Islet precursor cell (in vitro differentiated cells): ENCODE results near the gene ATAD2B.
"Not testable (repeated sequence)": the region's sequence is repeated elsewhere in the genome, so short reads cannot be mapped to it uniquely, and the experiment has no call there.

Experiments
- DNase-seq: peaks from one replicate; pipeline ENCODE4 v3.0.0-alpha.2; 2018

The ATAD2B gene

GRCh38 chr2:23926750-23927571 lies at the start of gene ATAD2B:
TSS of gene ATAD2B (minus strand) at chr2:23927123. CDS start at chr2:23926770, 353 bp downstream.
- peak; percentile 98 for DNase-seq

DNA sequence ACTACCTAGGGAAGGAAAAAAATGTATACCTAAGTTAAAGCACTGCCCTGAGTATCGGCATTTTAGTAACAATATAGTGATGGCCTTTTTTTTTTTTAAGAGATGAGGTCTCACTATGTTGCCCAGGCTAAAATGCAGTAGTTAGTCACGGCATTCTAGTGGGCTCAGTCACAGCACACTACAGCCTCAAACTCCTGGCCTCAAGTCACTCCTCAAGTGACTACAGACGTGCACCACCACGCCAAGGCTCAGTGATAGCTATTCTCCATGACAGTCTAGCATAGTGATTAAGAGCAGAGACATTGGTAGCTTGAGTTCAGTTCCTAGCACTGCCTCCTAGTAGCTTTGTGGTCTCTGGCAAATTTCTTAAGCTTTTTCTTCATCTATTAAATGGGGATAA lies 40.9 kb upstream of the ATAD2B start:
- no peak for DNase-seq

DNA sequence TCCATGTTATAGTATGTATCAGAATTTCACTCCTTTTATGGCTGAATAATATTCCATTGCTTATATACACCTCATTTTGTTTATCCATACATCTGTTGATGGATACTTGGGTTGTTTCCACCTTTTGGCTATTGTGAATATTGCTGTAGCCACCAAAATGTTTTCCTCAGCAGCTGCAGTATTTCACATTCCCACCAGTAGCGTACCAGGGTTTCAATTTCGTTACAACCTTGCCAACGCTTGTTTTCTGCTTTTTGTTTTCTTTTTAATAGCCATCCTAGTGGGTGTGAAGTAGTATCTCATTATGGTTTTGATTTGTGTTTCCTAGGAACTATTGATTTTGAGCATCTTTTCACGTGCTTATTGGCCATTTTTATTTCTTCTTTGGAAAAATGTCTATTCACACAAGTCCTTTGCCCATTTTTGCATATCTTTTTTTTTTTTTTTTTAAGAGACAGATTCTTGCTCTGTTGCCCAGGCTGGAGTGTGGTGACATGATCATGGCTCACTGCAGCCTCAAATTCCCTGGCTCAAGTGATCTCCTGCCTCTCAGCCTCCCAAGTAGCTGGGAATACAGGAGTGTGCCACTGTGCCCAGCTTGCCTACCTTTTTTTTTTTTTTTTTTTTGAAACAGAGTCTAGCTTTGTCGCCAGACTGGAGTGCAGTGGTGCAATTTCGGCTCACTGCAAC lies 27.5 kb upstream of the ATAD2B start:
- DNase-seq = no peak

DNA sequence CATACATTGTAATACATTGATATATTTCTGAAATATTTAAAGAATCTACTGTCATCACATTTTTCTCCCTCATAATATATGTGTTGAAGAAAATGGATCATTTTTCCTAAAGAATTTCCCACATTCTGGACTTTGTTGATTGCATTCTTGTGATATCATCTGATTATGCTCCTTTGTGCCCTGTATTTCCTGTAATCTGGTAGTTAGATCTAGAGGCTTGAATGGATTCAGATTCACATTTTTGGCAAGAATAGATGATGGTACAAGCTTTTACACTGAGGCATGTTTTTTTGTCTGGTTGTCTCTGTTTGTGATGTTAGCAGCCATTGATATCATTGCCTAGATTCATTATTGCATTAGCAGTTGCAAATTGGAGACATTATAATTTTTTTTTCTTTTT lies 26.7 kb upstream of the ATAD2B start:
- DNase-seq = no peak

DNA sequence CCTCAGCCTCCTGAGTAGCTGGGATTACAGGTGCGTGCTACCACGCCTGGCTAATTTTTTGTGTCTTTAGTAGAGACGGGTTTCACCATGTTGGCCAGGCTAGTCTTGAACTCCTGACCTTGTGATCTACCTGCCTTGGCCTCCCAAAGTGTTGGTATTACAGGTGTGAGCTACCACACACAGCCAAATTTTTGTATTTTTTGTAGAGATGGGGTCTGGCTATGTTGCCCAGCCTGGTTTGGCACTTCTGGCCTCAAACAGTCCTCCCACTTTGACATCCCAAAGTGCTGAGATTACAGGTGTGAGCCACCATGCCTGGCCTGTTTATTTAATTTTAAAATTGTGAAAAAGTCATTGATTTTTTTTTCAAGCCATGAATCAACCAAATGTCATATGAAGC lies 25.6 kb upstream of the ATAD2B start:
- DNase-seq = not testable (repeated sequence)

DNA sequence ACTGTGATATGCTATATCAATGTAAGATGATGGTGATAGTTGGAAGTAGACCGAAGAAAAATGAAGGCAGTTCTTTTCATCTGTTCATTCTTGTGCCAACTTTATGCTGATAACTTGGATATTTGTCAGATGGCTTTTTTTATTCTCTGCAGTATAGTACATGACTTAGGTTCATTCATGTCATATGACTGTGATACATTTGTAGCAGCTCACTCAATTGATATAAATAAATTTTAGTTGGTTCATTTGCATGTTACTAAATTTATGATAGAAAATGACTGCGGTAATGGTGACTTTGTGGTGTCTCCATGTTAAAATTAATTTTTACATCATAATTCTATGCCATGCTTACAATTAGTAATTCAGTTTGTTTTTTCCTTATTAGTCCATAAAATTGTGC lies 20.4 kb upstream of the ATAD2B start:
- no peak for DNase-seq

GRCh38 chr2:23944976-23945375 lies 18.1 kb upstream of the ATAD2B start:
- no peak for DNase-seq

DNA sequence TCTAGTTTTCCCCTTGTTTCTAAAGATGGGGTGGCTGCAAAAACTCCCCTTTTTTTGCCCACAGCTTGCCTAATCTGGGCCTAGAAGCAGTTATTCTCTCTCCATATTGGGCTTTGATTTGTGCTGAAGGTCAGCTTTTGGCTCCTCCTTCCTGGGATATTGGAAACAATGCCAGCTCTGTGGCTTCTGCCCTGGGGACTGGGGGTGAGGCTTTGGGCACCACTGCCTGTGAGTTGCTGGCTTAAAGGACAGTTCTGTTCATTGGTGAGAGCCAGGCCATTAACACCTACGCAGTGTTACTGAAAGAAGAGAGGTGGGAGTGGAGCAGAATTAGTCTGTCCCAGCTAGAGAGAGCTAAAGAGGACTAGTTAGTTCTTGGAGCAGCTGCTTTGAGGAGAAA lies 17.6 kb upstream of the ATAD2B start:
- peak; percentile 55 for DNase-seq

- DNase-seq = no peak
Measured at GRCh38 chr2:23943666-23944065, 16.7 kb upstream of the ATAD2B start.

DNA sequence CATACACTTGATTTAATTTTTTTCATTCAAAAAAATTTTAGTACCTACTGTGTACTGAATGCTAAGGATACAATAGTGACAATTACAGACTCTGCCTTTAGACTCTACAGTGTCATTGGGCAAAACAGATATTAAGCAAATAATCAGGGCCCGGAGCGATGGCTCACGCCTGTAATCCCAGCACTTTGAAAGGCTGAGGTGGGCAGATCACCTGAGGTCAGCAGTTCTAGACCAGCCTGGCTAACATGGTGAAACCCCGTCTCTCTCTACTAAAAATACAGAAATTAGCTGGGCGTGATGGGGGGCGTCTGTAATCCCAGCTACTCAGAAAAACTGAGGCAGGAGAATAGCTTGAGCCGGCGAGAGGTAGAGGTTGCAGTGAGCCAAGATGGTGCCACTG lies 14.7 kb upstream of the ATAD2B start:
- no peak for DNase-seq

GRCh38 chr2:23940718-23941620 lies 14.0 kb upstream of the ATAD2B start:
- no peak for DNase-seq

- peak; percentile 89 for DNase-seq
Measured at GRCh38 chr2:23939987-23940717, 13.2 kb upstream of the ATAD2B start, which contains the start of gene UBXN2A. TSS of gene UBXN2A (plus strand) at chr2:23940463. CDS start at chr2:23958315, 17,852 bp downstream.

DNA sequence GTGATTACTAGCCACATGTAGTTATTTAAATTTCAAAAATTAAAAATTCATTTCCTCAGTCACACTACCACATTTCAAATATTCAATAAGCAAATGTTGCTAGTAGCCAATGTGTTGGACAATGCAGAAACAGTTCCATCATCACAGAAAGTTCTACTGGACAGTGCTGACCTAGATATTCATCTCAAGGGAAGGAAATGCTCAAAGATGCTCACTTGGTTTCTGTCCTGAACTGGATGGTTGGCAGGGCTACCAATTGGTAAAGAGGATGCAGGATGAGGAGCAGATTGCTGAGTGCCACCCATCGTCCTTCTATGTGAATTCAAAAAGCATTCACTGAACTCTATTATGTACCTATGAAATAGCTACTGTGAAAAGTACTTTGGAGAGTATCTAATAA lies 7.3 kb upstream of the ATAD2B start:
- DNase-seq = no peak

DNA sequence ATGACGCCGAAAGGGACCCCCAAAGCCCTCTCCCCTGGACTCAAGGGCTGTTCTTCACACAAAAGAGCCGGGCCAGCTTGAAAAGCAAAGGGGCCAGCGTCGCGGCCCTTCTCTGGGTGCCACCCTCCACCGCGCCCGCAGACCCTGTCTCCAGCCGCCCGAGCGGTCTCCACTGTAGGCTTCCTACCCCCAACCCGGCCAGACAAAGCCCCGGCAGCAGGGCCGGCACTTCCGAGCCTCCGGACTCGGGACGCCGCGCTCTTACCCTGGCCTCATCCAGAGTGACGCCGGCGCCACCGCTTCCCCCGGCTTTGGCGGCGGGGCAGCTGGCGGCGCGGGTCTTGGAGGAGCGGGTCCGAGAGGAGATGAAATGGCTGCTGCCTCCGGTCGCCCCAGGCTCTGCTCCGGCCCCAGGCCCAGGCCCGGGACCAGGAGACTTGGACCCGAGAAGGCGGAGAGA lies 603 bp downstream of the ATAD2B start:
- peak; percentile 79 for DNase-seq

- peak; percentile 73 for DNase-seq
Measured at GRCh38 chr2:23925702-23926289, 1.1 kb downstream of the ATAD2B start.

DNA sequence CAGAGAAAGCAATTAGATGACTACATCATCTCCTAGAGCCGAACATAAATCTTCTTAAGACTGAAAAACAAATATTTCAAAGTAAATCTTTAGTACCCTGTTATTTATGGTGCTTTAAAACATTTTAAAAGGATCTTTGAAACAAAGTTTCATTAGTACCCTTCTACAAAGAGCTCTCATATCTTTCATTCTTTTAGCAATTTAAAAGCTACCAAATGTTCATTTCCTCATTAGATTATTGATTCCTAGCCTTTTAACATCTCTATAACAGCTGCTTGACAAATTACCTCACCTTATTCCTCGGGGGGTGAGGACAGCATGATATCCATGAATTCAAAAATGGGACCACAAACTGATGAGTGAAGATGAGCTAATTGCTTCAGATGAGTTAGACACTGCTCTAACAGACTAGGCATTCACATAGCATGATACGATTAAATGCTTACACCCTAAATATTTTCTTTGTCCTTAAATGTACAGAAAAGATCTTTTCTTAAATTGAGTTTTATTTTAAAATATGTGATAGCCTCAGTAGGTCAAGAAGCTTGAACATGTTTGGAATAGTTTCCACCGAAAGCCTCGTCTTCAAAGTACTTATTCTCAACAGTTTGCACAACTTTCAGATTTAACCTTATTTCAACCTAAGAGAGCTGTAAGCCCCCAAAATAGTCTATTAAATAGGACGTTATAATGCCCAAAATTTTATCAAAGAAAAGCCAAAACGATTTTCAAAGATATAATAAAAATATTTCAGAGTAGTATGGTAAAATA lies 2.1 kb downstream of the ATAD2B start:
- no peak for DNase-seq

DNA sequence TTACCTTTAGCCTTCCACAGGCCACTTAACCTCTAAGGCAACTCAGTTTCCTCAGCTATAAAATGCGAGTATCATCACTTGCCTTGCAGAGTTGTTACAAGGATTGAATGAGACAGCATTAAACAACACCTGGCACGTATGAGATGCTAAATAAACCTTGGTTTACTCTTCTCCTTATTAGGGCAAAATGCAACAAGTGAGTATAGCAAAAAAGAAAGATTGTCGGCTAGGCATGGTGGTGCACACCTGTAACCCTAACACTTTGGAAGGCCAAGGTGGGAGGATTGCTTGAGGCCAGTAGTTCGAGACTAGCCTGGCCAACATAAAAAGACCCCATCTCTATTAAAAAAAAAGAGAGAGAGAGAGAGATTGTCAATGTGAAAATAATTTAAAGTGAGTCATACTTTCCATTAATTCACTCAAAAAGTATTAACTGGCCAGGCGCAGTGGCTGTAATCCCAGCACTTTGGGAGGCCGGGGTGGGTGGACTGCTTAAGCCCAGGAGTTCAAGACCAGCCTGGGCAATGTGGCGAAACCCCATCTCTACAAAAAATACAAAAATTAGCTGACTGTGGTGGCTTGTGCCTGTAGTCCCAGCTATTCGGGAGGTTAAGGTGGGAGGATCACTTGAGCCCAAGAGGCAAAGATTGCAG lies 8.0 kb downstream of the ATAD2B start:
- no peak for DNase-seq

GRCh38 chr2:23916727-23917405 lies 10.1 kb downstream of the ATAD2B start:
- no peak for DNase-seq

DNA sequence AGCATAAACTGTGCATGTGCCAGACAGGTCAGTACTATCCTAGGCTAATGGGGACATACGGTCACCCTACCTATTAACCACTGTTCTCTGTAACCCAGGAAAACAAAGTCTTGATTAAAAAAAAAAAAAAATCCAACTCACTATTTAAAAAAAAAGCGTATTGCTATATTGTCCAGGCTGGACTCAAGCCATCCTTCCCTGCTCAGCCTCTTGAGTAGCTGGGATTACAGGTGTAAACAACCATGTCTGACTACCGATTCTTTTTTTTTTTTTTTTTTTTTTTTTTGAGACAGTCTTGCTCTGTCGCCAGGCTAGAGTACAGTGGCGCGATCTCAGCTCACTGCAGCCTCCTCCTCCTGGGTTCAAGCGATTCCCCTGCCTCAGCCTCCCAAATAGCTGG lies 11.6 kb downstream of the ATAD2B start:
- DNase-seq = no peak

DNA sequence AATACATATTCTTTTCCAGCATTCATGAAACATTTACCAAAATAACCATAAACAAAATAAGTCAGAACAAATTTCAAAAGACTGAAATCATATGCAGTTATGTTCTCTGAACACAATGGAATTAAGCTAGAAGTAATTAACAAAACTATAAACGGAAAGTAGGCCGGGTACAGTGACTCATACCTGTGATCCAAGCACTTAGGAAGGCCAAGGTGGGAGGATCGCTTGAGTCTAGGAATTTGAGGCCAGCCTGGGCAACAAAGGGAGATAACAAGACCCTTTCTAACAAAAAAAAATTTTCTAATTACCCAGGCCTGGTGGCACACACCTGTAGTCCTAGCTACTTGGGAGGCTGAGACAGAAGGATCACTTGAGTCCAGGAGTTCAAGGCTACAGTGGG lies 14.9 kb downstream of the ATAD2B start:
- DNase-seq = no peak
